Panc1 (cell line): ENCODE data around the gene GNAQ. TPM values are rescaled to one million over a fixed set of nuclear protein-coding genes. Genes with fewer than 3 reads are reported as not detected.

Experiments used
- ATAC-seq: fragments of 200-7000 bp; cut with Tn5 transposase; 2 replicates; pipeline ENCODE4 v1.9.1; 2020; ENCODE audit warnings: mild to moderate bottlenecking, moderate library complexity
- BruUV-seq: library from RNA; stranded (reverse); fragments of 400-500 nt; replicated peaks from 2 replicates; lab custom pipeline; 2021; lab: Mats Ljungman, UMichigan
- CTCF ChIA-PET: fragments of 300-600 bp; sonication (Branson Sonifier 250); formaldehyde crosslinking; loops from one replicate; lab custom pipeline; 2022; ENCODE audit warnings: antibody characterized with exemption; lab: Charles Lee
- POLR2A ChIA-PET: fragments of 300-600 bp; sonication (Branson Sonifier 250); formaldehyde crosslinking; loops from one replicate; lab custom pipeline; 2022; ENCODE audit warnings: antibody characterized with exemption; lab: Charles Lee
- DNase-seq: peaks from one replicate; pipeline ENCODE4 v3.0.0-alpha.2; 2010; ENCODE audit warnings: low read depth, low spot score
- H3K27ac ChIP-seq: 2 replicates; pipeline ENCODE4 v1.5.1; 2011; ENCODE audit warnings: mild to moderate bottlenecking, low read length, inconsistent platforms
- H3K27me3 ChIP-seq: fragments of 200-500 bp; sonication (Bioruptor generic); 2 replicates; pipeline ENCODE4 v1.6.0; 2014; ENCODE audit warnings: low read length, inconsistent platforms; ENCODE audit not compliant: control insufficient read depth, insufficient read depth
- H3K36me3 ChIP-seq: fragments of 200-500 bp; sonication (Bioruptor generic); 2 replicates; pipeline ENCODE4 v1.5.1; 2014; ENCODE audit warnings: inconsistent platforms, mild to moderate bottlenecking, low read length, moderate library complexity; ENCODE audit not compliant: control insufficient read depth, insufficient read depth
- H3K4me1 ChIP-seq: 2 replicates; pipeline ENCODE4 v1.5.1; 2011; ENCODE audit warnings: inconsistent platforms, mild to moderate bottlenecking, low read length, moderate library complexity; ENCODE audit not compliant: control insufficient read depth, insufficient read depth
- H3K4me3 ChIP-seq, 2 experiments: 2 replicates each; pipeline ENCODE4 v1.5.1; 2011 to 2012; ENCODE audit warnings: low read depth in 2 of 2, low read length in 2 of 2, mild to moderate bottlenecking in 2 of 2, inconsistent platforms in 1 of 2, moderate library complexity in 1 of 2
- H3K9me3 ChIP-seq: fragments of 200-500 bp; sonication (Bioruptor generic); 2 replicates; pipeline ENCODE4 v1.5.1; 2014; ENCODE audit warnings: low read depth, mild to moderate bottlenecking, inconsistent platforms, low read length, moderate library complexity; ENCODE audit not compliant: control insufficient read depth, insufficient read depth
- CTCF ChIP-seq: fragments of 450-650 bp; IDR thresholded peaks from 2 replicates; pipeline ENCODE4 v1.5.1; 2017; ENCODE audit warnings: mild to moderate bottlenecking
- POLR2AphosphoS5 ChIP-seq: IDR thresholded peaks from 2 replicates; pipeline ENCODE4 v1.6.1; 2012; ENCODE audit warnings: mild to moderate bottlenecking, low read depth, low read length, moderate library complexity
- REST ChIP-seq, 2 experiments: IDR thresholded peaks; 2 replicates each; pipeline ENCODE4 v1.6.1; 2011 to 2012; ENCODE audit warnings: low read depth in 2 of 2, control low read depth in 1 of 2, low read length in 1 of 2, mild to moderate bottlenecking in 1 of 2, moderate library complexity in 1 of 2; ENCODE audit not compliant: insufficient read depth in 1 of 2
- SIN3A ChIP-seq: IDR thresholded peaks from 2 replicates; pipeline ENCODE4 v1.6.1; 2012; ENCODE audit warnings: low read depth, mild to moderate bottlenecking, low read length, moderate library complexity, borderline replicate concordance; ENCODE audit not compliant: insufficient read depth
- TCF7L2 ChIP-seq: IDR thresholded peaks from 2 replicates; pipeline ENCODE4 v1.6.1; 2011; ENCODE audit warnings: mild to moderate bottlenecking, low read depth, low read length, inconsistent platforms
- in situ Hi-C: cut with HindIII; loops from 2 replicates; pipeline ENCODE4 v1.10.0; 2016; ENCODE audit warnings: low sequenced_read_pairs, low pct_unique_long_range_greater_than_20kb
- intact Hi-C: fragments of 100-400 bp; cut with micrococcal nuclease; formaldehyde crosslinking; loops from one replicate; pipeline ENCODE4 v1.10.0; 2022; ENCODE audit not compliant: unreplicated experiment
- total RNA-seq: library from RNA; stranded (reverse); gene quantifications from one replicate; pipeline ENCODE4 v1.2.1, GENCODE V29; 2021; ENCODE audit not compliant: unreplicated experiment

Gene GNAQ
- total RNA-seq, 1 experiment from 2014 or later: 34.5 TPM

GRCh38 chr9:78044886-78045285 is 13.3 kb upstream of the GNAQ start:
- BruUV-seq: no TSS peak
- H3K36me3 ChIP-seq: no peaks in the 10 kb centered on the region
- in situ Hi-C loops: no loop called here
- ChIA-PET POLR2A (no interaction called here), CTCF (interaction anchor here (0.9 kb wide), 1 partner anchor 9 kb away, joined by 3 read pairs; no protein-coding TSS in a partner anchor)
- no peaks in the 10 kb centered on the region for H3K4me1 ChIP-seq
- peaks cover 7% of the 10 kb centered on the region for H3K27me3 ChIP-seq
- DNase-seq (no peak), ATAC-seq (no peak)
- H3K27ac ChIP-seq: no peak overlapping the region
- no peaks in the 10 kb centered on the region for H3K9me3 ChIP-seq
- intact Hi-C loops: no loop called here
- H3K4me3 ChIP-seq: no peak overlapping the region
- TF ChIP-seq POLR2AphosphoS5 (no peak), TCF7L2 (no peak), CTCF (no peak), REST (IDR thresholded peaks at IDR 0.05; ENCODE audit: insufficient read depth in 1 of 2, low read depth in 2 of 2, low read length in 1 of 2) (no peak), SIN3A (no peak)

GRCh38 chr9:78044189-78044588 is 12.6 kb upstream of the GNAQ start:
- CTCF ChIA-PET: interaction anchor here (0.9 kb wide), 1 partner anchor 8 kb away, joined by 3 read pairs; no protein-coding TSS in a partner anchor
- intact Hi-C loops (no loop called here), in situ Hi-C loops (no loop called here)
- no peaks in the 10 kb centered on the region for H3K4me1 ChIP-seq
- no TSS peak for BruUV-seq
- H3K36me3 ChIP-seq: no peaks in the 10 kb centered on the region
- no peak for ATAC-seq
- no peaks in the 10 kb centered on the region for H3K9me3 ChIP-seq
- H3K27me3 ChIP-seq: peaks cover 7% of the 10 kb centered on the region
- H3K4me3 ChIP-seq: no peak overlapping the region
- POLR2A ChIA-PET: no interaction called here
- no peak overlapping the region for H3K27ac ChIP-seq
- TF ChIP-seq POLR2AphosphoS5 (no peak), TCF7L2 (no peak), REST (IDR thresholded peaks at IDR 0.05; ENCODE audit: insufficient read depth in 1 of 2, low read depth in 2 of 2, low read length in 1 of 2) (no peak), SIN3A (no peak), CTCF (no peak)
- no peak for DNase-seq
